NCI-H2227 treated with DMSO at 0.1 percent for 48 hours (cell line): Measurements from ENCODE around the gene PAX2.
"Not testable (repeated sequence)": the region's sequence is repeated elsewhere in the genome, so short reads cannot be mapped to it uniquely, and the experiment has no call there.

ENCODE experiments used
- DNase-seq: peaks from one replicate; lab custom pipeline; 2025; lab: John Stamatoyannopoulos, UW

PAX2 gene

DNA sequence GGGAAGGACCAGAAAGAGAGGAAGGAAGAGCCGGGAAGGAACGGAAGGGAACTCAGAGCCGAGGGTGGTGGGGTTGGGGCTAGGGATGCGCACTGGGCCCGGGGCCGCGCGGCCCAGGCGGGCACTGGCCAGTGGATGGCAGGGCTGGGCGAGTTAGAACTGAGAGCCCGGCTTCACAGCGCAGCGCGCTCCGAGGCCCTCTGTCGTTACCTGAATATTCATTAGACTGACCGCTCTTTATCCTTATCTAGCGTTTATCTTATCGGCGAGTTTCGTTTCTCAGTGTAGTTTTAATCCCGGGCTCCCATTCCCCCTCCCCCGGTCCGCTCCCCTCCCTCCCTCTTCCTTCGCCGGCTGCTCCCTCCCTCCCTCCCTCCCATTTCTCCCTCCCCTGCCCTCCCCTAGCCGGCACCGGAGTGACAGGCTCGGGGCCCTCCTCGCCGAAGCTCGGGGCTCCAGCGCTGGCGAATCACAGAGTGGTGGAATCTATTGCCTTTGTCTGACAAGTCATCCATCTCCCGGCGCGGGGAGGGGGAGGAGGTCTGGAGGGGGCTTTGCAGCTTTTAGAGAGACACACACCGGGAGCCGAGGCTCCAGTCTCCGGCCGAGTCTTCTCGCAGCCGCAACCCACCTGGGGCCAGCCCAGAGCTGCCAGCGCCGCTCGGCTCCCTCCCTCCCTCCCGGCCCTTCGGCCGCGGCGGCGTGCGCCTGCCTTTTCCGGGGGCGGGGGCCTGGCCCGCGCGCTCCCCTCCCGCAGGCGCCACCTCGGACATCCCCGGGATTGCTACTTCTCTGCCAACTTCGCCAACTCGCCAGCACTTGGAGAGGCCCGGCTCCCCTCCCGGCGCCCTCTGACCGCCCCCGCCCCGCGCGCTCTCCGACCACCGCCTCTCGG, at the start of gene PAX2:
TSS of gene PAX2 (plus strand) at position 596 of the 895 bp plus-strand sequence. CDS start 679 bp downstream, outside the sequence.
- no peak for DNase-seq

DNA sequence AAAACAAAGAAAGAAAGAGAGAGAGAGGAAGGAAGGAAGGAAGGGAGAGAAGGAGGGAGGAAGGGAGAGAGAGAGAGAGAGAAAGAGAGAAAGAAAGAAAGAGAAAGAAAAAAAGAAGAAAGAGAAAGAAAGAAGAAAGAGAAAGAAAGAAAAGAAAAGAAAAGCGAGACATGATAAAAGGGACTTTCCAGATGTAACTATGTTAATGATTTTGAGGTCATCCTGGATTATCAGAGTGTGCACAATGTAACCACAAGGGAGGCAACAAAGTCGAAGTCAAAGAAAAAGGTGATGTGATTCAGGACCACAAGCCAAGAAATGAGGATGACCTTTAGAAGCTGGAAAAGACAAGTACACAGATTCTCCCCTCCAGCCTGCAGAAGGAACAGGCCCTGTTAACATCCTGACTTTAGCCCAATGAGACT, 48.9 kb upstream of the PAX2 start:
- DNase-seq = no peak

DNA sequence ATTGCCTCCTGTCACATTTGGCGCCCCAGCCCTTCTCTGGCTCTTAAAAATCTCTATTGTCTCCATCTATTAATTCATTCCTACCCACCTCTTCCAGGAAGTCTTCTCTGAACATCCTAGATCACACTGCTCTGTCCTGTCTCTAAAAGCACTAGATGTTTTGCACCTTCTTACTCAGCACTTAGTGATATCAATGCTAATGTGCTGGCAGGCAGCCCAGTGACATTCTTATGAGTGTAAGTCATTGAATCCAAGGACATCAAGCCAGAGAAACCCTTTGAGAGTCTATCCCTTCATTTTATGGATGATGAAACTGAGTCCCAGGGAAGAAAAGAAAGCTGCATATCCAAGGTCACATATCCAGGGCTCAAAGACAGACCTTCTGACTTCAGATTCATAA, 48.3 kb upstream of the PAX2 start:
- no peak for DNase-seq

DNA sequence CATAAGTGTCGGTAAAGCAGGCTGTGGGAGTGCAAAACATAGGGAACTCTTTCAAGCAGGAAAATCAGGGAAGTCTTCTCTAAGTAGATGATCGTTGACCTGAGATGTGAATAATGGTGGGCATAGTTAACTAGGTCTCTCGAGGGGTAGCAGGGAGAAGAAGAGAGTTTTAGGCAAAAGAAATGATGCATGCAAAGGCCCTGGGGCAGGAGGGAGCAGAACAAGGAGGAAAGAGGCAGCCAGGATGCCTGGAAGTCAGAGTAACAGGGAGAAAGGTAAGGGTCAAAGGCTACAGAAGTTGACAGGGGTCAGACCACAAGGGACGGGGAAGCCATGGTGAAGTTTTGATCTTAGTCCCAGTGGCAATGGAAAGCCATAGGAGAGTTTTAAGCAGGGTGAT, 47.8 kb upstream of the PAX2 start:
- no peak for DNase-seq

DNA sequence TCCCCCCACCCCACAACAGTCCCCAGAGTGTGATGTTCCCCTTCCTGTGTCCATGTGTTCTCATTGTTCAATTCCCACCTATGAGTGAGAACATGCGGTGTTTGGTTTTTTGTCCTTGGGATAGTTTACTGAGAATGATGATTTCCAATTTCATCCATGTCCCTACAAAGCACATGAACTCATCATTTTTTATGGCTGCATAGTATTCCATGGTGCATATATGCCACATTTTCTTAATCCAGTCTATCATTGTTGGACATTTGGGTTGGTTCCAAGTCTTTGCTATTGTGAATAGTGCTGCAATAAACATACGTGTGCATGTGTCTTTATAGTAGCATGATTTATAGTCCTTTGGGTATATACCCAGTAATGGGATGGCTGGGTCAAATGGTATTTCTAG, 43.7 kb upstream of the PAX2 start:
- not testable (repeated sequence) for DNase-seq

DNA sequence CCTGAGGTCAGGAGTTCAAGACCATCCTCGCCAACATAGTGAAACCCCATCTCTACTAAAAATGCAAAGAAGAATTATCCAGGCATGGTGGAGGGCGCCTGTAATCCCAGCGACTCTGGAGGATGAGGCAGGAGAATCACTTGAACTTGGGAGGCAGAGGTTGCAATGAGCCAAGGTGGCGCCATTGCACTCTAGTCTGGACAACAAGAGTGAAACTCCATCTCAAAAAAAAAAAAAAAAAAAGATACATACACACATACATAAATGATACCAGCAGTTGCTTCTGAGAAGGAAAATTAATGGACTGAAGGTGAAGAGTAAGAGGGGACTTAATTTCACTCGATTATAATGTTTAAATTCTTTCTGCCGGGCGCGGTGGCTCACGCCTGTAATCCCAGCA, 40.2 kb upstream of the PAX2 start:
- no peak for DNase-seq

DNA sequence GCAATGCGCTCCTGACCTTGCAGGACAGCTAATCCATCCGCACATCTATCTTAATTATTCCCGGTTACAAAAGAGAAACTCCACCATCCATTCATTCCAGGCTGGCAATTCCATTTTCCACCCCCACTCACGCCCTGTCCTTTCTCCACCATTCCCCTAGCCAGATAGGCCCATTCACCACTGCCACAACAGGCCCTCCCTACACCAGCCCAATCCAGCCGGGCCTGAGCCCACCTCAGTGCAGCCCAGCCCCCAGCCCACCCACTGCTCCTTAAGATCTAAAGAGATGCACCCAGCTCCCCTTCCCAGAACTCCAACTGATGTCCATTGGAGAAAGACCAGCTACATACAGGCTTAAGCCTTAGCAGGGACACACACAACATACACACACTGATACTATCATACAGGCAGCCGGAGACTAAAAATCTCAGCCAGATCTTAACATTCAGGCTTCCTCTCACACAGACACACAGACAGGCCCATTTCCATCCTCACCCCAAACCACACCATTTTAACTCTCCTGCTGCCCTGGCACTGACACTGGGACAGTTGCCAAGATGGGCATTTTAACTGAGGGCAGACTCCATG, 38.0 kb upstream of the PAX2 start:
- DNase-seq = no peak

DNA sequence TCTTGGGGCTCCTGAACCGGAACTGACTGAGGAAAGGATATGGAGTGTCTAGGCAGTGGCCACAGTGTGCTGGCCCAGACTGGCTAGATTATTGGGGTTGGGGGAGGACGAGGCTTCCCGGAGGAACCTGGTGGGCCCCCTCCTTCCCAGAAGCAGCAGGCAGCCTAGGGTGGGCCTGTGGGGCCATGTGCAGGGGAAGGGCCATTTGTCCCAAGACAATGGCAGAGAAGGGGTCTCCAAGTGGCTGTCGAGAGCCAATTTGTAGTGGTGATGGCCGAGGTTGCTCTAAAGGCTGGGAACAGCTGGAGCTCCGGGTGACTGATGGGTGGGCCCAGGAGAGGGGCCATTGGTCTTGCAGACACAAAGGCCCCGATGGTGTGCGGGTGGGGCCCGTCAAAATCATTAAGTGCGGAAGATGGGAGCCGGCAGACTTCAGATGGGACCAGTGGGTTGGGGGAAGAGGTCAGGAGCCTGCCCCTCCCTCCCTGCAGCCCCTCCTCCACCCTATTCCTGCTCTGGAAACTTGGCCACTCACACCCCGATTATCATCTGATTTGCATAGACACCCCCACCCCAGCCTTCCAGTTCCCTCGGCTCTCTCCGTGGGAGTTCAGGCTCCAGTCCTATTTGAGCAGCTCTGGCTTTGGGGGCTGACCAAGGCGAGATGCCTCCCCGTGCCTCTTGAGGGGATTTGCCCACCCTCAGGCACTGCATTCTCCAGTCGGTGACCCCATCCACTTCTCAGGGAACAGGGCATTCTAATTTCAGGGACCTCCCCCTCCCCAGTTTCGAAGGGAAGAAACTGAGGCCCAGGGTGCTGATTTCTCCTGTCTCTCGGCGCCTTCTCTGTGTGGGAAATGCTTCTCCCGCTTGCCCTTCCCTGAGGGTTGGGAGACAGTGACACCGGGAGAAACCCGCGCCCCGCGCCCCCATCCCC, 36.0 kb upstream of the PAX2 start:
- no peak for DNase-seq

DNA sequence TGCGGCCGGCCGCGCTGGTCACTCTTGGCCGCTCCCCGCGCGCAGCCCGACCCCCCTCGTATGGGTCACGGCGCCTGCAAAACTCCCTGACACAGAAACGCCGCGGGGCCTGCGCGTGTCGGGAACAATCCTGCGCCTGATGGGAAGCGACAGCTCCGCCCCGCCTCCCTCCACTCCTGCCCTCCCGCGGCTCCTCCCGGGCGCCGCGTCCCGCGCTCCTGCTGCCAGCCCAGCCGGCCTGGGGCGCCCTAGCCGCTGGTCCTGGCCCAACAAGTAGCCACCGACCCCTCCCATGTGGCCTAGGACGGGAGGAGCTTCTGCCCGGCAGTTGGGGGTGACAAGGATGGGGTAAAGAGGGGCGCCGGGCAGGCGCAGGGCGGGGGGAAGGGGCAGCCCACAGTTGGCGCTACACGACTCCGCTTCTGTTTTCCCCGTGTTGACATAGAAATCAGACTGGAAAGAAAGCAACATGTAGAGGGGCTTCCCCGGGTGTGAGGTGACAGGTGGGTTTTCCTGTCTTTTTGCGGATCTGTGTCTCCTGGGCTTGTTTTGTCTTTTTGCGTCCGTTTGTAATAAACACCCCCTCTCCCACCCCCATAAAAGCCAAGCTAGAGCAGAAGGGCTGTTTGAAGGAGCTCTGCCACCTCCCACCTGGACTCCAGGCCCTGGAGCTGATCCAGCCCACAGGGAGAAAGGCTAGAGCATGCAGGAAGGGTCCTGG, 35.1 kb upstream of the PAX2 start:
- no peak for DNase-seq

DNA sequence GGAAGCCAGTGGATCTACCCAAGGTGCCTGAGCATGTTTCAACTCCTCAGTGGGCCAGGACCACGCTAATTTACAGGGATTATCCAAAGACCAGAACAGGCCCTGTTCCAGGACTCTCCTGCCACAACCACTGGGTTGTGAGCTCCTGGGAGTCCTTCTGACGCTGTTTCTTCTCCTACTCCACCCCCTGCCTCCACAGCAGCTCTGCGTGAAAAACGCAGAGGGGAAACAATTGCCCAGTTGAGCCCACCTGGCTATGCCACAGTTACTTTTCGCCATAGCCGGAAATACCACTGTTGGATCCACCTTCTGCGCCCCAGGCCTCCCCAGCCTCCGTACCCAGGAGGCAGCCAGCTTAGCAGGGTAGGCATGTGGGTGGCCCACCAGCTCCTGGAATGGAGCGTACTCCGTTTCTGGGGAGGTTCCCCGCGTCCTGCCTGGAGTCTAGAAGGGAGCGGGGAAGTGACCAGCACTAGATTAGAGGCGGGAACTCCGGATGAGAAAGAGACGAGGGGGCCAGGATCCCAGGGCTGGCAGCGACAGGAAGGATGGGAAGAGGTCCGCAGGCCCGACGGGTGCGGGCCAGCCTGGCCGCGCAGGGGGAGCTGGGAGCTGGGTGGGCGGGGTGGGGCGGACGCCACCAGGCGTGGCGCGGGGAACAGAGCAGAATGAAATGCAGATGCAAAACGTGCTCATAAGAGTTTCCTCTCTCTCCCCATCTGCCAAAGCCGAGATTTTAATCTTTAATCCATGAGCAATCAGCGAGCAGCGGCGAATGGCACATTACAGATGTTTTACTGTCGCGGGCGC, 32.1 kb upstream of the PAX2 start:
- DNase-seq = no peak

DNA sequence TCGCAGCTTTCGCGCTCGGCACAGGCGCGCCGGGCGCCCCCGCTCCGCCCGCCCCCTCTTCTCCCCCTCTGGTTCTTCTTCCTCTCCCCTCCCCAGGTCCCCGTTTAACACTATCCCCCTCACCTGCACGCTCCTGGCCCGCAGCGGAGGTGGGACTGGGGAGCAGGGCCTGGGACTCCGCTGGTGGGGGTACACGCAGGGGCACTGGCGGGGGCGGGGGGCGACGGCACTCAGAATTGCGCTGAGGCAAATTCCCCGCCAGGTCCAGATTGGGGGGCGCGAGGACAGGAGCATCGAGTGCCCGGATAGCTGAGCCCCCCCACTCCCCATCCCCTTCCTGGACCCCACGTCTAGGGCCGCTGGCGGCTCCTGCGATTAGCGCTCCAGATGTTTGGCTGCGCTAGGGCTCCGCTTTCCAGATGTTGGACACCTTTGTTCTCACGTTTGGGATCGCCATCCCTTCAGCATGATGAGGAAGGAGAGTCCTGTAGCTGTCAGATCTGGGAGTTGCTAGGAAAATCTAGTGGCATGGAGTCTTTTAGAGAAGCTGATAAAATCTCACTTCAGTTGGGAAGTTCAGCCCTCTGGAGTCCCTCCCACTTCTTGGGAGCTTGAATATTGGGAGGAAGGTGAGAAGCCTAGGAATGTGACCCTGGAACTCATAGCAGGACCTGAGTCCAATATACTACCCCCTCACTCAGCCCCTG, 31.4 kb upstream of the PAX2 start:
- no peak for DNase-seq

DNA sequence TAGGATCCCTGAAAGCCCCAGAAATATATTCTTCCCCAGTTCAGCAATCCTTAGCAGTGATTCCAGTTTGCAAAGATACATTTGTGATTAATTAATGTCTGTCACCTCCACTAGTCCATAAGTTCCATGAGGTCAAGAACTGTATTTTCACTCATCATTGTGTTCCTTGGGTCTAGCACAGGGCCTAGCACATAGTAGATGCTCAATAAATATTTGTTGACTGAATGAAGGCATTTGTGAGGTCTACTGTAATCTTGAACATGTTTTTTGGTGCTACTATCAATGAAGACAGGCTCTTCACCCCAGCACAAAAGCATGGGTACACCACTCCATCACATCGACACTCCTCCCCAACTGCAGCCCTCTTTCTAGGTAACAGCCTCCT, 30.8 kb upstream of the PAX2 start:
- no peak for DNase-seq

DNA sequence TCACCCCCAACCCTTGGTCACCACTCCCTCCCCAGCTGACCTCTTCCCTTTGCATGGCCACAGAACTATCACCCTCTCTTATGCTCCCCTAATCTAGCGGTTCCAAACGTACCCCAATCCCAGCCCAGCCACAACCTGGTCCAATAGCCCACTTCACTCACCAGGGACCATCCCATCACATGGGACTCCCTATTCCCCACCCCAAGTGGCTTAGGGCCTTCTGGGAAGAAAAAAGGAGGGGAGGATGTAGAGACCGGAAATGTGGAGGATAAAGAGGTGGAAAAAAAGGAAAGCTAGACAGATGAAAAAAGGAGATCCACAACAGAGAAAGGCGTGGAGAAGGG, 30.3 kb upstream of the PAX2 start:
- no peak for DNase-seq

DNA sequence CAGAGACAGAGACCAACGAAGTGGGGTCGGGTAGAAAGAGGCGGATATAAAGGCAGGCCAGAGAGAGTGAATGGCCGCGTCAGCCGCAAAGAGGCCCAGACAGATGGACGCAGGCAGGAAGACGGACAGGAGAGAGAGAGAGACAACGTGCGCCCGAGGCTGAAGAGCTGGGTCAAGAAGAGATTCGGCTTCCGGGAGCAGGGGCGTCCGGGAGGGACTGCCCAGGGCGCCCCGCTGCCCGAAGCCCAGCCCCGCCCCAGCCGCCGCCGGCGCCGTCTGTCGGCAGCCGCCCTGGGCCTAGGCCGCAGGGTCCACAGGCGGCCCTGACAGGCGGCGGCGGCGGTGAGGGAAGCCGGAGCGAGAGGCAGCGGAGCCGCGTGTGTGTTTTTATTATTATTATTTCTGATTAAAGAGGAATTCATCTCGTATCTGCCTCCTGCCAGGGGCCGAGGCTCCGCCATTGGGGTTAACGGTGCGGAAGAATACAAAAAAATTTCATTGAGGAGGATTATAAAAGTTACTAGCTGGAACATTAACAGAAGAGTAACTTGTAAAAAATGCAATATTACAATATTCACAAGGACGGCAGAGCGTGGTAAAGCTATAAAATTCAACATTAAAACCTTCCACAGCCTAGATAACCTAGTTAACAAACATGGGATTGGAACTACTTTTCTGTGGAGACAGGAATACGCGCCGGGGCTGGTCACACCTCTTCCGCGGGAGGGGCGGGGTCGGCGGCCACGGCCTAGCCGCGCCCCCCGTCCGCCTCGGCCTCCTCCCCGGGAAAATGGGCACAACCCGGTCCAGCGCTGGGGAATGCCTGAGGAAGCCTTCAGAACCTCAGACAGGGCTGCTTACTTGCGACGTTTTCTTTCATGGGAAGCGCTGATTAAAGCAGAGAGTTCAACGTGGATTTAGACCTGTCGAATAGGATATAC, 29.7 kb upstream of the PAX2 start:
- DNase-seq = no peak

DNA sequence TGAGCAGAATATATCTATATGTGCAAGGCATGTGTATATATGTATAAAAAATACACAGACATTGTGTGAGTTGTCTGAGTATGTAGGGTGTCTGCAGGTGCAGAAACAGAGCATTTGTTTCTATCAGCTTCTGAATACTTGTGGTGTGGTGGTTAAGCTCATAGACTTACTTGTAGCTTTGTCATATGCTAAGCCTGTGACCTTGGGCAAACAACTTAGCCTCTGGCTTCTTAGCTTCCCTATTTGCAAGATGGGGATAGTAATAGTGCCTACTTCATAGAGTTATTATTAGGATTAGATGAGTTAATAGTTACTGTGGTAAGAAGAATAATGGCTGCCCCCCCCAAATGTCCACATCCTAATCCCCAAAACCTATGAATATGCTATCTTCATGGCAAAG, 28.2 kb upstream of the PAX2 start:
- no peak for DNase-seq

DNA sequence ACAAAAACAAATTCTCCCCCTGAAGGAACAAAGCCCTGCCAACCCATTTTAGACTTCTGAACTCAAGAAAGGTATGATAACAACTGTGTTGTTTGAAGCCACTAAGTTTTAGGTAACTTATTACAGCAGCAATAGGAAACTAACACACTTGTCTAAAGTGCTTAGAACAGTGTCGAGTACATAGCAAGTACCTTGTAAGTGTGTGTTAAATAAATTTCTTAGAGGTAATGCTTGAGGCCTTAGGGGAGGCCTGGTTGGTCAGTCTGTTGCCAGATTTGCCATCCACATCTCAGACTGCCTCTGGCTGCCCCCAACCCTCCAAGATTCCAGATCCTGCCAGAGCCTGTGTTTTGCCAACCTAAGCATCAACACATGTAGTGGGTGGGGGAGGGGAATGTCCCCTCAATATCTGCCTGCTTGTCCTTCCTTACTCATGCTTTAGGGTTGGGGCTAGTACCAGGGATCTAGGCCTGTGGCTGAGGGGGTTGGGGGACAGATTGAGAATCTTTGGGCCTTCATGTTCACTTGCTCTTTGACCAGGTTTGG, 27.1 kb upstream of the PAX2 start:
- DNase-seq = no peak

DNA sequence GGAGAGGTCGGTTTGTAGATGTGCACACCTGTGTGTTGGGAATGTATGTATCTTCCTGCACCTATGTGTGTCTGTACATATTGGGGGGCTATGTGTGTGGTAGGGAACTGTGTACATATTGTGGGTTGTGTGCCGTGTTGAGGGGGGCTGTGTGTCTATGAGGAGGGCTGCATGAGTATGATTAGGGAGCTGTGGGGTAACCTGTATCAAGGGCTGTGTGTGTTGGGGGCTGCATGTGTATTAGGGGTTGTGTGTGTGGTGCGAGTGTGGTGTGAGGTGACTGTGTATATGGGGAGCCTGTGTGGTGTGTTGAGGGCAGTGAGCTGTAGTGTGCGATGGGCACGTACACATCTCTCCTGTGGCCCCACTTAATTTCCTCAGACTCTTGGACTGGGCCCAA, 22.2 kb upstream of the PAX2 start:
- DNase-seq = no peak

DNA sequence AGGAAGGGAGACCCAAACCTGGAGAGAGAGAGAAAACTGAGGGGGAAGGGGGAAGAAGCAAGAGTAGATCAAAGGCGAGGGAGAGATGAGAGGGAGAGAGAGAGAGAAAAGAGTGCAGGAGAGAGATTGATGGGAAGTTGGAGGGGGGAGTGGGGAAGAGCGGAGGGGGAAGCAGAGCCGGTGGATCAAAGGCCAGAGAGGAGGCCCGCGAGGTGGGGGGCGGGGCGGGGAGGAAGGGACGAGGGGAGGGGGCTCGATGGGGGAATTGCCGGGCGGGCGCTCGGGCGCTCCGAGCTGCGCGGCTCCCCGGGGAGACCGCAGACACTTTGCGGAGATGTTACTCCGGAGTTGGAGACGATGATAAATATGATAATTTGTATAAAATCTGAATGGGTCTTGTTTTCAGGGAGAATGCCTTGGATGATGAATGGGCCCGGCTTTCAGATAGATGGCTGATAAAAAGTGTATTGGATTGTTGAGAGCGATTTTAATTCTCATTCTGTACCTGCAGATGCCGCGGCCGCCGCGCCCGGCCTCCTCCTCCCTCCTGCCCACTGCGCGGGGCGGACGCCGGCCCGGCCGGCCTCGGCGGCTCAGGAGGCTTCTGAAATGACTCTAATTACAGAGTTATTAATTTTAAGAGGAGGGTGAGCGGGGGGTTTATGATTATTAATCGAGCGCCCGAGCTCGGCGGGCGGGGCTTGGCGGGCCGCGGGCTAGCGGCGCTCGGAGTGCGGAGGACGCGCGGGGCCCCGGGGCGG, 21.4 kb upstream of the PAX2 start:
- DNase-seq = no peak
